WTC11 (cell line): ENCODE results near the gene CFAP20DC. TPM values are rescaled to one million over a fixed set of nuclear protein-coding genes. Genes with fewer than 3 reads are reported as not detected.

Source experiments
- ATAC-seq: fragments of 200-7000 bp; cut with Tn5 transposase; 2 replicates; pipeline ENCODE4 v1.10.0; 2021; ENCODE audit warnings: mild to moderate bottlenecking, moderate library complexity
- CTCF ChIA-PET: fragments of 300-600 bp; sonication (Branson Sonifier 250); formaldehyde crosslinking; loops from one replicate; lab custom pipeline; 2021; ENCODE audit warnings: antibody characterized with exemption; lab: Charles Lee
- POLR2A ChIA-PET: fragments of 350-600 bp; sonication (Branson Sonifier 250); formaldehyde crosslinking; loops from one replicate; lab custom pipeline; 2021; ENCODE audit warnings: antibody characterized with exemption; lab: Charles Lee
- DNase-seq: peaks from one replicate; pipeline ENCODE4 v3.0.0; 2021; ENCODE audit warnings: low spot score
- H3K27ac Mint-ChIP-seq: 2 replicates; pipeline ENCODE4 v1.8.0; 2021; ENCODE audit warnings: mixed read lengths
- H3K27me3 Mint-ChIP-seq: 2 replicates; pipeline ENCODE4 v1.8.0; 2021; ENCODE audit warnings: low read depth, mild to moderate bottlenecking, moderate library complexity, mixed read lengths
- H3K36me3 Mint-ChIP-seq: 2 replicates; pipeline ENCODE4 v1.8.0; 2021; ENCODE audit warnings: mixed read lengths
- H3K4me1 Mint-ChIP-seq: 2 replicates; pipeline ENCODE4 v1.8.0; 2022; ENCODE audit warnings: mixed read lengths
- H3K4me3 Mint-ChIP-seq: 2 replicates; pipeline ENCODE4 v1.8.0; 2021; ENCODE audit warnings: mild to moderate bottlenecking, moderate library complexity, mixed read lengths
- H3K9me3 Mint-ChIP-seq: 2 replicates; pipeline ENCODE4 v1.8.0; 2021; ENCODE audit warnings: mixed read lengths
- CBFB ChIP-seq: sonication (generic); formaldehyde crosslinking; IDR thresholded peaks from 2 replicates; pipeline ENCODE4 v1.8.1; 2022; ENCODE audit warnings: mild to moderate bottlenecking, low read depth, missing genetic modification reagents
- ELF4 ChIP-seq: sonication (generic); formaldehyde crosslinking; IDR thresholded peaks from 2 replicates; pipeline ENCODE4 v1.8.1; 2022; ENCODE audit warnings: low read depth, mild to moderate bottlenecking, moderate library complexity, missing genetic modification reagents
- FOXJ3 ChIP-seq: sonication (generic); formaldehyde crosslinking; IDR thresholded peaks from 2 replicates; pipeline ENCODE4 v1.9.0; 2021; ENCODE audit warnings: missing genetic modification reagents, mild to moderate bottlenecking, borderline replicate concordance
- FOXK1 ChIP-seq: sonication (generic); formaldehyde crosslinking; IDR thresholded peaks from 2 replicates; pipeline ENCODE4 v1.8.0; 2022; ENCODE audit warnings: mild to moderate bottlenecking, moderate library complexity, missing genetic modification reagents
- FOXP1 ChIP-seq: sonication (generic); formaldehyde crosslinking; IDR thresholded peaks from 2 replicates; pipeline ENCODE4 v1.8.0; 2022; ENCODE audit warnings: missing genetic modification reagents, mild to moderate bottlenecking, moderate library complexity, borderline replicate concordance
- NFATC4 ChIP-seq: fragments of 250-450 bp; sonication (Bioruptor Pico); IDR thresholded peaks from 2 replicates; pipeline ENCODE4 v1.9.0; 2021; ENCODE audit warnings: mild to moderate bottlenecking
- NFE2L1 ChIP-seq: sonication (generic); formaldehyde crosslinking; IDR thresholded peaks from 2 replicates; pipeline ENCODE4 v1.8.1; 2023; ENCODE audit warnings: missing genetic modification reagents
- NR2C2 ChIP-seq: sonication (generic); formaldehyde crosslinking; IDR thresholded peaks from 2 replicates; pipeline ENCODE4 v1.8.0; 2022; ENCODE audit warnings: mild to moderate bottlenecking, missing genetic modification reagents
- PREB ChIP-seq: sonication (generic); formaldehyde crosslinking; IDR thresholded peaks from 2 replicates; pipeline ENCODE4 v1.8.1; 2022; ENCODE audit warnings: mild to moderate bottlenecking, missing genetic modification reagents, moderate library complexity, borderline replicate concordance
- SMAD4 ChIP-seq: sonication (generic); formaldehyde crosslinking; IDR thresholded peaks from 2 replicates; pipeline ENCODE4 v1.8.0; 2022; ENCODE audit warnings: mild to moderate bottlenecking, missing genetic modification reagents
- TCF7 ChIP-seq: sonication (generic); formaldehyde crosslinking; IDR thresholded peaks from 2 replicates; pipeline ENCODE4 v1.8.0; 2022; ENCODE audit warnings: mild to moderate bottlenecking, low read depth, missing genetic modification reagents, moderate library complexity
- ZNF121 ChIP-seq: sonication (generic); formaldehyde crosslinking; IDR thresholded peaks from 2 replicates; pipeline ENCODE4 v1.8.0; 2023; ENCODE audit warnings: missing genetic modification reagents
- ZNF532 ChIP-seq: fragments of 250-450 bp; sonication (Bioruptor Pico); IDR thresholded peaks from 2 replicates; pipeline ENCODE4 v1.9.0; 2021; ENCODE audit warnings: mild to moderate bottlenecking, borderline replicate concordance
- total RNA-seq: library from RNA; stranded (reverse); gene quantifications from 3 replicates; pipeline ENCODE4 v1.2.3, GENCODE V29; 2021
- TF ChIP-seq, protein P1 (sequence below): sonication (generic); formaldehyde crosslinking; conservative IDR thresholded peaks from 2 replicates; pipeline ENCODE4 v1.8.1; 2022; ENCODE audit warnings: mild to moderate bottlenecking, missing genetic modification reagents
- TF ChIP-seq, protein P2 (sequence below): sonication (generic); formaldehyde crosslinking; IDR thresholded peaks from 2 replicates; pipeline ENCODE4 v1.8.0; 2023; ENCODE audit warnings: mild to moderate bottlenecking, missing genetic modification reagents

Gene CFAP20DC
- total RNA-seq, 1 experiment from 2014 or later: 4.9 TPM

- H3K27me3 Mint-ChIP-seq: no peaks in the 10 kb centered on the region
- peaks cover 10% of the 10 kb centered on the region for H3K4me1 Mint-ChIP-seq
- ATAC-seq (no peak), DNase-seq (no peak)
- H3K9me3 Mint-ChIP-seq: peaks cover under 1% of the 10 kb centered on the region
- ChIA-PET CTCF (no interaction called here), POLR2A (no interaction called here)
- no peak overlapping the region for H3K4me3 Mint-ChIP-seq
- H3K36me3 Mint-ChIP-seq: peaks cover 5% of the 10 kb centered on the region
- TF ChIP-seq ZNF121: no peak
- TF ChIP-seq NFE2L1 (CRISPR knock-in tag): no peak
- TF ChIP-seq ZNF532: no peak
- TF ChIP-seq CBFB (CRISPR knock-in tag): no peak
- TF ChIP-seq FOXP1 (CRISPR knock-in tag): no peak
- no peak for TF ChIP-seq FOXJ3 (CRISPR knock-in tag)
- TF ChIP-seq ELF4 (CRISPR knock-in tag): no peak
- TF ChIP-seq, protein P1, sequence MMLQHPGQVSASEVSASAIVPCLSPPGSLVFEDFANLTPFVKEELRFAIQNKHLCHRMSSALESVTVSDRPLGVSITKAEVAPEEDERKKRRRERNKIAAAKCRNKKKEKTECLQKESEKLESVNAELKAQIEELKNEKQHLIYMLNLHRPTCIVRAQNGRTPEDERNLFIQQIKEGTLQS (CRISPR knock-in tag): no peak
- TF ChIP-seq NFATC4 (CRISPR knock-in tag): no peak
- H3K27ac Mint-ChIP-seq: no peak overlapping the region
Observed at GRCh38 chr3:58800940-58801339, 248.9 kb downstream of the CFAP20DC start.

DNA sequence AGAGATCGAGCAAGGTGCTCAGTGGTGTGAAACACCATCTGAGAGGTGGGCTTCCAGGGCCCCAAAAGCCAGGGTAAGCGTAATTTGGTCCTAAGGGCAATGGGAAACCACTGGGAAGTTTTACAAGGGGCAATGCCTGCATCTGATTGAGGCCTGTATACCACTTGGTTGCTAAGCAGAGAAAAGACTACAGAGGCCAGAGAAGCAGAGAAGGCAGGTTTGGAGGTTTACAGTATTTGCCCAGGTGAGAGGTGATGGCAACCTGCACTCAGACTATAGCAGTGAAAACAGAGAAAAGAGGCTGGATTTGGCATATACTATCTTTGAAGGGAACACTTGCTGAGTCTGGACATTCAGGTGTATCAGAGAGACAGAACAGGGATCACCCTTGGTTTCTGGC lies 249.8 kb downstream of the CFAP20DC start:
- CTCF ChIA-PET: no interaction called here

More for the DNA sequence above, 249.8 kb downstream of the CFAP20DC start:
- DNase-seq (no peak), ATAC-seq (no peak)
- Mint-ChIP-seq H3K4me1 (peaks cover 13% of the 10 kb centered on the region), H3K4me3 (no peak overlapping the region), H3K27ac (no peak overlapping the region), H3K9me3 (no peaks in the 10 kb centered on the region), H3K36me3 (0 out of 2 replicates have a peak, but pooled peaks cover 1% of the 10 kb centered on the region), H3K27me3 (no peaks in the 10 kb centered on the region)
- TF ChIP-seq, protein P2, sequence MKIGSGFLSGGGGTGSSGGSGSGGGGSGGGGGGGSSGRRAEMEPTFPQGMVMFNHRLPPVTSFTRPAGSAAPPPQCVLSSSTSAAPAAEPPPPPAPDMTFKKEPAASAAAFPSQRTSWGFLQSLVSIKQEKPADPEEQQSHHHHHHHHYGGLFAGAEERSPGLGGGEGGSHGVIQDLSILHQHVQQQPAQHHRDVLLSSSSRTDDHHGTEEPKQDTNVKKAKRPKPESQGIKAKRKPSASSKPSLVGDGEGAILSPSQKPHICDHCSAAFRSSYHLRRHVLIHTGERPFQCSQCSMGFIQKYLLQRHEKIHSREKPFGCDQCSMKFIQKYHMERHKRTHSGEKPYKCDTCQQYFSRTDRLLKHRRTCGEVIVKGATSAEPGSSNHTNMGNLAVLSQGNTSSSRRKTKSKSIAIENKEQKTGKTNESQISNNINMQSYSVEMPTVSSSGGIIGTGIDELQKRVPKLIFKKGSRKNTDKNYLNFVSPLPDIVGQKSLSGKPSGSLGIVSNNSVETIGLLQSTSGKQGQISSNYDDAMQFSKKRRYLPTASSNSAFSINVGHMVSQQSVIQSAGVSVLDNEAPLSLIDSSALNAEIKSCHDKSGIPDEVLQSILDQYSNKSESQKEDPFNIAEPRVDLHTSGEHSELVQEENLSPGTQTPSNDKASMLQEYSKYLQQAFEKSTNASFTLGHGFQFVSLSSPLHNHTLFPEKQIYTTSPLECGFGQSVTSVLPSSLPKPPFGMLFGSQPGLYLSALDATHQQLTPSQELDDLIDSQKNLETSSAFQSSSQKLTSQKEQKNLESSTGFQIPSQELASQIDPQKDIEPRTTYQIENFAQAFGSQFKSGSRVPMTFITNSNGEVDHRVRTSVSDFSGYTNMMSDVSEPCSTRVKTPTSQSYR (CRISPR knock-in tag): no peak
- TF ChIP-seq TCF7 (no peak), PREB (CRISPR knock-in tag) (no peak), SMAD4 (CRISPR knock-in tag) (no peak), NR2C2 (no peak), FOXK1 (CRISPR knock-in tag) (no peak)
- POLR2A ChIA-PET: no interaction called here
